ENCODE data around the gene STARD3. TPM values are rescaled to one million over a fixed set of nuclear protein-coding genes. Genes with fewer than 3 reads are reported as not detected.

Gene STARD3
- total and polyA plus RNA-seq, 9 of the 15 experiments (the other 6 are each of a cell fraction or from before 2014, with no cell fraction given), result 0.63 to 87.0 (median 46.0) TPM

GRCh38 chr17:39667262-39667944, 30.5 kb downstream of the STARD3 start (continued):
- peak; percentile 85 for TF ChIP-seq GATAD2B (IDR thresholded peaks at IDR 0.05; ENCODE audit: borderline replicate concordance)
- TF ChIP-seq ZFX (CRISPR knock-in tag; IDR thresholded peaks at IDR 0.05), result peak; percentile 42
- peak; percentile 60; the same call in 1 of the 2 replicates for TF ChIP-seq KLF16 (IDR thresholded peaks at IDR 0.05)
- no peak for TF ChIP-seq KHSRP (IDR thresholded peaks at IDR 0.05)
- TF ChIP-seq SMARCE1 (IDR thresholded peaks at IDR 0.05), result peak; percentile 39; the same call in 1 of the 2 replicates
- peak; percentile 95 for TF ChIP-seq KDM2B (CRISPR knock-in tag; IDR thresholded peaks at IDR 0.05)
- peak; percentile 43; the same call in 1 of the 2 replicates for TF ChIP-seq TAL1 (IDR thresholded peaks at IDR 0.05)
- peak; percentile 55 for TF ChIP-seq ZNF592 (IDR thresholded peaks at IDR 0.05)
- TF ChIP-seq SMAD3 (CRISPR knock-in tag; conservative IDR thresholded peaks at IDR 0.05), result no peak
- peak; percentile 80 to 89; a peak in 3 of 4 replicates for TF ChIP-seq UBTF (IDR thresholded peaks at IDR 0.05; ENCODE audit: borderline replicate concordance in 1 of 2, low read depth in 2 of 2, low read length in 2 of 2)
- TF ChIP-seq CBFA2T2 (conservative IDR thresholded peaks at IDR 0.05), result peak; percentile 67
- peak; percentile 56 for TF ChIP-seq JUND (IDR thresholded peaks at IDR 0.05; ENCODE audit: borderline replicate concordance, low read depth, low read length)
- peak; percentile 9; the same call in 1 of the 3 replicates for TF ChIP-seq JUND (tag; IDR thresholded peaks at IDR 0.05; ENCODE audit: borderline replicate concordance, low read depth, low read length)
- TF ChIP-seq TBL1XR1 (IDR thresholded peaks at IDR 0.05; ENCODE audit: low read length in 2 of 2), result 0 out of 4 replicates have a peak, but pooled peaks of 1 of the 2 experiments have one; percentile 72
- TF ChIP-seq TEAD4 (IDR thresholded peaks at IDR 0.05; ENCODE audit: low read length), result peak; percentile 47; the same call in 1 of the 2 replicates
- TF ChIP-seq TEAD4 (CRISPR knock-in tag; IDR thresholded peaks at IDR 0.05; ENCODE audit: borderline replicate concordance), result no peak
- TF ChIP-seq ZNF395 (CRISPR knock-in tag; IDR thresholded peaks at IDR 0.05), result peak; percentile 53; the same call in 1 of the 2 replicates
- peak; percentile 80 for TF ChIP-seq EP300 (IDR thresholded peaks at IDR 0.05; ENCODE audit: low read length)
- TF ChIP-seq L3MBTL2 (IDR thresholded peaks at IDR 0.05), result 0 out of 2 replicates have a peak, but pooled peaks have one; percentile 35
